Measurements from ENCODE around the gene PSMG3.

- TF ChIP-seq POLR2A (IDR thresholded peaks at IDR 0.05; ENCODE audit: low read length) (no peak), CTCF (IDR thresholded peaks at IDR 0.05) (no peak), RCOR1 (IDR thresholded peaks at IDR 0.05; ENCODE audit: low read depth, low read length) (no peak), BHLHE40 (IDR thresholded peaks at IDR 0.05; ENCODE audit: low read depth, low read length) (no peak), NPAS2 (CRISPR knock-in tag; IDR thresholded peaks at IDR 0.05; ENCODE audit: borderline replicate concordance) (no peak), KDM5A (IDR thresholded peaks at IDR 0.05) (no peak), REST (IDR thresholded peaks at IDR 0.05) (no peak)
Observed at GRCh38 chr7:1536455-1536742, 33.4 kb downstream of the PSMG3 start.
